Esophagus muscularis mucosa (tissue), 4 donors: ENCODE measurements around the gene POLD1. TPM values are rescaled to one million over a fixed set of nuclear protein-coding genes. Genes with fewer than 3 reads are reported as not detected.

ENCODE experiments used
- DNase-seq: peaks from one replicate; pipeline ENCODE4 v3.0.0-alpha.2; 2017; ENCODE audit errors: extremely low spot score
- H3K27ac ChIP-seq, 4 donors: fragments of 200-600 bp; sonication (generic); replicated peaks in 1 of 4; 1 replicate in 3 of 4; 2 replicates in 1 of 4; pipeline ENCODE4 v1.5.1; 2016 to 2019; ENCODE audit warnings: mild to moderate bottlenecking in 1 of 4
- H3K27me3 ChIP-seq, 4 donors: fragments of 200-600 bp; sonication (generic); one replicate each; pipeline versions ENCODE4 v1.5.1 to v1.6.0; 2016 to 2019
- H3K36me3 ChIP-seq, 4 donors: fragments of 200-600 bp; sonication (generic); one replicate each; pipeline ENCODE4 v1.5.1; 2016 to 2019
- H3K4me1 ChIP-seq, 4 donors: fragments of 200-600 bp; sonication (generic); one replicate each; pipeline ENCODE4 v1.5.1; 2016 to 2019
- H3K4me3 ChIP-seq, 4 donors: fragments of 200-600 bp; sonication (generic); 1 replicate in 2 of 4; 2 replicates in 2 of 4; pipeline ENCODE4 v1.5.1; 2016 to 2019; ENCODE audit warnings: mild to moderate bottlenecking in 4 of 4, moderate library complexity in 1 of 4
- H3K9me3 ChIP-seq, 4 donors: fragments of 200-600 bp; sonication (generic); 1 replicate in 3 of 4; 2 replicates in 1 of 4; pipeline ENCODE4 v1.5.1; 2016 to 2019
- CTCF ChIP-seq, 3 experiments: fragments of 200-600 bp in 2 of 3; fragments of 450-650 bp in 1 of 3; sonication (generic) in 2 of 3; IDR thresholded peaks; one replicate each; pipeline ENCODE4 v1.5.1; 2017 to 2019; ENCODE audit warnings: antibody characterized with exemption in 3 of 3, mild to moderate bottlenecking in 2 of 3, moderate library complexity in 1 of 3
- EP300 ChIP-seq: sonication (generic); formaldehyde crosslinking; IDR thresholded peaks from one replicate; pipeline ENCODE4 v1.6.1; 2017; ENCODE audit warnings: antibody characterized with exemption
- POLR2A ChIP-seq: fragments of 450-650 bp; IDR thresholded peaks from one replicate; pipeline ENCODE4 v1.6.1; 2017; ENCODE audit warnings: antibody characterized with exemption, moderate library complexity, mild to moderate bottlenecking, low read depth
- POLR2AphosphoS5 ChIP-seq, 2 donors: sonication (generic); formaldehyde crosslinking; IDR thresholded peaks; one replicate each; pipeline ENCODE4 v1.6.1; 2017; ENCODE audit warnings: antibody characterized with exemption in 2 of 2
- WGBS: methylation state at CpG from one replicate; pipeline ENCODE4 v1.1.5; 2018; 5-methylcytosine and 5-hydroxymethylcytosine counted together
- intact Hi-C: fragments of 100-400 bp; cut with DNase I; formaldehyde crosslinking; loops from one replicate; pipeline ENCODE4 v1.15.1; 2023
- total RNA-seq, 4 donors: library from RNA; depleted of rRNA; stranded (reverse); fragments of >200 nt; gene quantifications; one replicate each; pipeline versions ENCODE4 v1.1.0 to v1.2.1, GENCODE V29; 2016

POLD1 gene
- total RNA-seq, 4 donors from 2014 or later = 8.8 to 18.0 (median 11.6) TPM

GRCh38 chr19:50378169-50378862, 5.8 kb upstream of the POLD1 start:
- 94% methylated on average over 15 of the region's 36 CpGs for WGBS
- H3K27ac ChIP-seq = no peak overlapping the region
- intact Hi-C loops = no loop called here
- no peaks in the 10 kb centered on the region for H3K9me3 ChIP-seq
- H3K27me3 ChIP-seq = no peaks in the 10 kb centered on the region
- H3K4me1 ChIP-seq = peaks cover 18 to 29% (median 26%) of the 10 kb centered on the region in 4 donors
- DNase-seq = no peak
- H3K4me3 ChIP-seq = no peak overlapping the region
- H3K36me3 ChIP-seq = peaks cover 45 to 61% (median 58%) of the 10 kb centered on the region in 4 donors
- TF ChIP-seq EP300 (no peak), CTCF (IDR thresholded peaks at IDR 0.05) (no peak), POLR2A (no peak), POLR2AphosphoS5 (IDR thresholded peaks at IDR 0.05) (no peak)

GRCh38 chr19:50378863-50379236, 5.3 kb upstream of the POLD1 start:
- H3K4me1 ChIP-seq = peaks cover 23 to 34% (median 29%) of the 10 kb centered on the region in 4 donors
- H3K9me3 ChIP-seq = no peaks in the 10 kb centered on the region
- no peak overlapping the region for H3K27ac ChIP-seq
- TF ChIP-seq CTCF (IDR thresholded peaks at IDR 0.05) (no peak), POLR2AphosphoS5 (IDR thresholded peaks at IDR 0.05) (no peak), EP300 (no peak), POLR2A (no peak)
- DNase-seq = no peak
- no peak overlapping the region for H3K4me3 ChIP-seq
- intact Hi-C loops = no loop called here
- no peaks in the 10 kb centered on the region for H3K27me3 ChIP-seq
- peaks cover 45 to 62% (median 58%) of the 10 kb centered on the region in 4 donors for H3K36me3 ChIP-seq
- 92% methylated on average over 10 of the region's 10 CpGs for WGBS

DNA sequence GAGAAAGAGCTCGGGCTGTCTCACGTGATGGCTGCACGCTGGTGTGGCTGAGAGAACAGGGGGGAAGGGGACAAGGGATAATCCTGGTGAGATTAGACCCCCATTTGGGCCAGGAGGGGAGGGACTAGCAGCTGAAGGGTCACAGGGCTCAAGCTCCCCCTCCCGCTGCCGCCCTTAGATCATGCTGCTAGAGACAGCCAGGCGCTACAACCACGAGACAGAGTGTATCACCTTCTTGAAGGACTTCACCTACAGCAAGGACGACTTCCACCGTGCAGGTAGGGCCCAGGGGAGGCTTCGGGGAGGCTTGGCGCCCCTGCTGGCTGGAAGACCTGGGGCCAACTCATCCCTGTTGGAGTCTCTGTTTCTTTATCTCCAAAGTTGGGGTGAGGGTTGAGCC, 4.5 kb upstream of the POLD1 start:
- intact Hi-C loops = no loop called here

GRCh38 chr19:50380137-50380536, 4.0 kb upstream of the POLD1 start:
- no peak overlapping the region for H3K4me3 ChIP-seq
- TF ChIP-seq CTCF (IDR thresholded peaks at IDR 0.05) (no peak), EP300 (no peak), POLR2A (no peak)
- no peaks in the 10 kb centered on the region for H3K9me3 ChIP-seq
- H3K27me3 ChIP-seq = no peaks in the 10 kb centered on the region
- intact Hi-C loops = no loop called here
- no peak overlapping the region for H3K27ac ChIP-seq
- WGBS = 75% methylated on average over 11 of the region's 11 CpGs
- DNase-seq = no peak
- peaks cover 33 to 43% (median 38%) of the 10 kb centered on the region in 4 donors for H3K4me1 ChIP-seq
- H3K36me3 ChIP-seq = peaks cover 45 to 62% (median 58%) of the 10 kb centered on the region in 4 donors

More for the DNA sequence above, 4.5 kb upstream of the POLD1 start:
- no peaks in the 10 kb centered on the region for H3K9me3 ChIP-seq
- no peak overlapping the region for H3K27ac ChIP-seq
- no peak overlapping the region for H3K4me3 ChIP-seq
- H3K27me3 ChIP-seq = no peaks in the 10 kb centered on the region
- TF ChIP-seq EP300 (no peak), CTCF (IDR thresholded peaks at IDR 0.05) (no peak), POLR2A (no peak), POLR2AphosphoS5 (IDR thresholded peaks at IDR 0.05) (no peak)
- H3K36me3 ChIP-seq = peaks cover 45 to 62% (median 58%) of the 10 kb centered on the region in 4 donors
- 94% methylated on average over 11 of the region's 11 CpGs for WGBS
- no peak for DNase-seq
- peaks cover 27 to 38% (median 33%) of the 10 kb centered on the region in 4 donors for H3K4me1 ChIP-seq

GRCh38 chr19:50380751-50381151, 3.4 kb upstream of the POLD1 start:
- peaks cover 45 to 62% (median 58%) of the 10 kb centered on the region in 4 donors for H3K36me3 ChIP-seq
- H3K4me3 ChIP-seq = no peak overlapping the region
- H3K27ac ChIP-seq = no peak overlapping the region
- H3K9me3 ChIP-seq = no peaks in the 10 kb centered on the region
- H3K27me3 ChIP-seq = no peaks in the 10 kb centered on the region
- no peak for TF ChIP-seq POLR2AphosphoS5 (IDR thresholded peaks at IDR 0.05)
- TF ChIP-seq CTCF (IDR thresholded peaks at IDR 0.05) = no peak
- no peak for TF ChIP-seq POLR2A
- no peak for TF ChIP-seq EP300
- intact Hi-C loops = no loop called here
- H3K4me1 ChIP-seq = peaks cover 34 to 46% (median 38%) of the 10 kb centered on the region in 4 donors
- no peak for DNase-seq
- WGBS = 84% methylated on average over 5 of the region's 8 CpGs
